Nucleus accumbens (tissue), 56 donors: ENCODE results near the gene EGR4.
"Not testable (repeated sequence)": the region's sequence is repeated elsewhere in the genome, so short reads cannot be mapped to it uniquely, and the experiment has no call there.

ENCODE experiments used
- DNase-seq, 56 donors: peaks; one replicate each; lab custom pipeline; 2025; lab: John Stamatoyannopoulos, UW

The EGR4 gene

DNA sequence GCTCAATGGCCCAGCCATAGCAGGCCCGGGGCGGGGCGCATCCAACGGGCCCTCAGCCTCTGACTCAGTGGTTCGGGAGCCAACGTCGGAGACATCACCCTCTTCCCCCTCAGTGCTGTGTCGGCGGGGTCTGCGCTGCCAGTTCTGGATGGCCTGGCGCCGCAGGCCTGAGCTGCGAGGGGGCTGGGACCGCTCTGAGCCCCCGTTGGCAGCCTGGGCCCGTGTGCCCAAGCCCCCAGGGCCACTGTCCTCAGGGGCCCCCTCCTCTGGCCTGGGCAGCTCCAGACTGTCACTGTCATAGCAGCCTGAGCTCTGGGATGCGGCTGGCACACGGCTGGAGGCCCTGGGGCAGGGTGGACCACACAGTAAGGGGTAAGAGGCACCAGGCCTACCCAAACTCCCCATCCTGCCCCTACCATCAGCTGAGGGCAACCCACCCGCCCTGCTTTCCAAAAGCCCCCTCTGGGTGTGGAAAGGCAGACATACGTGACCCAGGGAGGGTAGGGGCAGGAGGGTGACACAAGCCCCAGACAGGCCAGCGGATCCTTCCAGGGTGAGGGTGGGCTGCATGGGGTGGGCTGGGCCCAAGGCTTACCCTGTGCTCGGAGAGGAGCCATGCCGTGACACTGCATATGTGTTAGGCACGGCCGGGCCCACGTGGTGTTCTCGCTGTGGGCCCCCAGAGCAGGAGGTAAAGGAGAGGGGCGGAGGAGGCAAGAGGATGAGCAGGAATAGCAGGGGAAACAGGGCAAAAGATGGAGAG, 27.9 kb downstream of the EGR4 start:
- DNase-seq = no peak

DNA sequence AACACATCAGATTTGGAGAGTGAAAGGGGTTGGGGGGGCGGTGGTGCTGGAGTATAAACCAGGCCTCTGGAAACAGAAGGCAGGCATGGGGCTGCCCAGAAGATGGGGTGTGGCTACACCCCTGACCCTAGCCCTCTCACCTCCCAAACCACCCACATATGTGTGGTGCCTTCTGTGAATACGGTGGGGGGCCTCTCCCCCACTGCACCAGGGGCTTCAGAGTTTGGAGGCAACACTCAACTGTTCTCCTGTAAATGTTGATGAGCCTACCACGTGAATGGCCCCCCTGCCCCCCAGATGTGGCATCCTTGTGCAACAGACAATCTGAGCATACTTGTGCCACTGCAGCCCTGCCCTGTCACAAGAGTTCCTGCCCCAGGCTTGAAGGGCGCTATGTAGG, 28.6 kb downstream of the EGR4 start:
- no peak for DNase-seq

DNA sequence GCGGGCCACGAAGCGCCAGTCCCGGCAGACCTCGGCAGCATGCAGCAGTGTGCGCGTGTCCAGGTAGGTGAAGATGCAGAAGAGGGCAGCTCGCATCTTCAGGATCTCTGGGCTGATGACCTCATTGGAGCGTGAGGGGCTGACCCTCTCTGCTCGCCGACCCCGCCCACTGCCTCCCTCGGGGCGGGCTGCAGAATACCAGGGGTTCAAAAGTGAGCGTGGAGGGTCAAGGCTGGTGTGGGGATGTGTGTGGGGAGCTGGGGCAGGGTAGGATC, 29.1 kb downstream of the EGR4 start:
- DNase-seq = no peak

DNA sequence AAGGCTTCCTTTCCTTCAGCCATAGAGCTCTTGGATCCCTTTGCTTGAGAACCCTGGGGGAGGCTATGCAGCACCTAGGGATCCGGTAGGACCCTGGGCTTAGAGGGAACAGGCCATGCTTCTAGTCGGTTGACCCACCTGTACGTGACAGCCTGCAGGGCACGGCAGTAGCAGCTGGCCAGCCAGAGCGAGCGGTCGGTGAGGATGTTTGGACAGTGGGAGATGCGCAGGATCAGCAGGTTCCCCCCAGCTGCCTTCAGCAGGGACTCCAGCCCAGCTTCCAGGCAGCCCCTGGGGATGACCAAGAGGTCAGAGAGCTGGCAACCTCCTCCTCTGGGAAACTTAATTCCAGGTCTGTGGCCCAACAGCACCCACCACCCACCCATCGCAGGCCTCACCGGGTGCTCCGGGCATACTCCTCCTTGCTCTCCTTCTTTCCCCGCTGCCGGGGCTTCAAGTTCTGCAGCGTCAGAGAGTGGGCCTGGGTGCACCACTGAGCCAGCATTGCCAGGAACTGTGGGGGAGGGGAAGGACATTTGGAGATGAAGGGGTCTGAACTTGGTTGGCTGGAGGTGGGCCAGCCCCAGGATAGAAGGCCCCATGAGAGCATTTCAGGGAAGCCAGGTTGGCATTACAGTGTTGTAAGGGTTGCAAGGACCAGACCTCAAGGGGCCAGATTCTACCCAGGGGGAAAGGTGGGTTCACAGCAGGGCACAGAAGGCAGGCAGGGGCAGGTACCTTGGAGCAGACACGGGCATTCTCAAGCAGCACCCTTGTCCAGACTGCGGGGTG, 29.6 kb downstream of the EGR4 start:
- DNase-seq = no peak

DNA sequence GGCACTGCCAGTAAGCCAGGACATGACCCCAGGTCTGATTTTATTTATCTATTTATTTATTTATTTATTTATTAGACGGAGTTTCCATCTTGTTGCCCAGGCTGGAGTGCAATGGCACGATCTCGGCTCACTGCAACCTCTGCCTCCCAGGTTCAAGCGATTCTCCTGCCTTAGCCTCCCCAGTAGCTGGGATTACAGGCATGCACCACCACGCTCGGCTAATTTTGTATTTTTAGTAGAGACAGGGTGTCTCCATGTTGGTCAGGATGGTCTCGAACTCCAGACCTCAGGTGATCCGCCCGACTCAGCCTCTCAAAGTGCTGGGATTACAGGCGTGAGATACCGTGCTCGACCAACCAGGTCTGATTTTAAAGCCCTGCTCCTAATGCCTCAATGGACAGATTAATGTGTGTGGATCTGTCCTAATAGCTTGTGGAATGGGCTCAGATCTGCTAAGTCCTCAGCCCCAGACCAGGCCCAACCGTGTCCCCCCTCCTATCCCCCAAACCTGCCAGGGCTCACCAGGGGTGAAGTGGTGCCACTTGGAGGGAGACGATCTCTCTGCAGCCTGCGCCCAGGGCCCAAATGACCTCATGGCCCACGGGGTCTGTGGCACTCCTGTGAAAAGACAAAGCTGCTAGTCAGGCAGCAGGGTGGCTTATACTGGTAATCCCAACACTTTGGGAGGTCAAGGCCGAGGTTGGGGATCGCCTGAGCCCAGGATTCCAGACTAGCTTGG, 30.5 kb downstream of the EGR4 start:
- not testable (repeated sequence) for DNase-seq

DNA sequence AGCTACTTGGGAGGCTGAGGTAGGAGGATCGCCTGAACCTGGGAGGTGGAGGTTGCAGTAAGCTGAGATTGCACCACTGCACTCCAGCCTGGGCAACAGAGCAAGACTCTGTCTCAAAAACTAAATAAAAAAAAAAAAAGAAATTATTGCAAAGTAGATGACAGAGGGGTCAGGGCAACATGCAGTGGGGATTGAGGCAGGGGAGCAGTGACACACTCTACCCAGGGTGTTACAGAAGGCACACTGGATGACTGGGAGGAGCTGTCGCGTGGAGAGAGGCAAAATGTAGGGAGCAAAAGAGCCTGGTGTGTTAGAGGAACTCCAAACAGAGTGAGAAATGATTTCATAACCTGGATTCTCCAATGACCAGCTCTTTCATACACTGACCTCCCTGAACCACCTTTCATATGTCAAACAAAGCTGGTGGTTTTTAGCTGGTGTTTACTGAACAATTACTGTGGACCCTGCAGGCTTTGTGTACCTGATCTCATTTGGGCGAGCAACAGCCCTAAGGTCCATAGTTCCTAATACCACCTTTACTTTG, 31.2 kb downstream of the EGR4 start:
- no peak for DNase-seq

DNA sequence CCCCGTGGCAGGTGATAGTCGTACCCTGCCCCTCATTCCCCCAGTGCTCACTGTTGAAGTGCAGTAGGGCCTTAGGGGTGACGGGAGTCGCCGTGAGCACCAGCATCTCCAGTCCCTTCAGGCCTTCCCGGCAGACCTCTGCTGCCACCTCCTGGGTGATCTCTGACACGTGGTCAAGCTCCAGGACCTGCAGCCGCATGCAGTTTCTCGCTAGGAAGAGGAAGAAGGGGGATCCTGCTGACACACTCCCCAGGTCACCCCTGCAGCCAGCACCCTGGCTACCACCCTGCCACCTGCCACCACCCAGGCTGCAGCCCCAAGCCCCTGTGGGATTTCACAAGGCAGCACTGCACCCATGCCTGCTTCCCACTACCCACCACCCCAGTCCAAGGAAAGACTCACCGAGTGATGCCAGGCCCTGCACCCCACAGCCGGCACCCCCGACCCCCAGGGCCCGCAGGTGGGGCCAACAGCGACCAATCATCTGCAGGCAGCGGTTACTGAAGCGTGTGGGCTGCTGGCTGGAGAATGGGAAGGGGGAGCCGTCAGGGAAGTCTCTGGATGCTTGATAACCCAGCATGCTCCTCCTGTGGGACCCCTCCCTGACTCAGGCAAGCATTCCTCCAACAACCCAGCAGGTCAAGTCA, 32.9 kb downstream of the EGR4 start:
- peak in 16 of 56 donors; percentile 8 to 57 (median 22) for DNase-seq

DNA sequence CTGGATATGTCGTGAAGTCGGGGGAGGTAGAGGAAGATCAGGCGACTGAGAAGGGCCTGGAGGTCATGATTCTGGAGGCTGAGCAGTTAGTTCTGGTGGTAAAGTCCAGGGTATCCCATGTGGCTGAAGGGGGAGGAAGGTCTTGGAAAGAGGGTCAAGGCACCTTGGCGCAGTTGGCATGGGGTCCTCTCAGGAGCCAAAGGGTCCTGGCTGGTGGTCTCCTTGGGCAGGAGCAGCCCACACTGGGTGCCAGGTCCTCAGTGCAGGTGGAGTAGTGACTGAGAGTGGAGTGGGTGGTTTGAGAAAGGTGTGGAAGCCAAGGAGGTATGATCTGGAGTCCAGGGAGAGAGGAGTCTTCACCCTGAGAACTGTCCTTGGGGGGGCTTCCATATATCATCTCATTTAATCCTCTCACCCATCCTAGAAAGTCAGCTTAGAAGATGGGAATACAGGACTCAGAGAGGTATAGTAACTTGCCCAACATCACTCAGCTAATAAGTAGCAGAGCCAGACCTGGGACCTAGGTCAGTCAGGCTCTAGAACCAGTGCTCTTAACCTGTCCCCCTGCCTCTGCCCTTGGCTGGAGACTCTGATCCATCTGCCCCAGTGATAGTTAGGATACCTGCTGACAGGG, 33.5 kb downstream of the EGR4 start:
- DNase-seq = no peak

DNA sequence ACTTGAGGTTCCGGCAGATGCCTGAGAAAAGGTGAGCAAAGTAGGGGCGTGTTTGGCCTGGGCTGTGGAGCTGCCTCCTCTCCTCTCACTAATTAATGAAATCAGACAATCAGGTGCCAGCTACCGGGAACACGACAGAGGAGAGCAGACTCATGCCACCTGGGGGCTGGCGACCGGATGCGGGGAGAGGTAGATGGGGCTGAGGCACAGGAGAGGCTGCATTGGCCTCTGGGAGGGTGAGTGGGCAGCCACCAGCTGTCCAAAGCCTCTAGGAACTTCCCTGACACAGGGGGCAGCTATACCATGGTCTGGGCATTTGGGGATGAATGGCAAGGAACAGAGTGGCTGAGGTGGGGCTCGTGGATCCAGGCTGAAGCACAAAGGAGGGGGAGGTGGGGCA, 34.1 kb downstream of the EGR4 start:
- no peak for DNase-seq

DNA sequence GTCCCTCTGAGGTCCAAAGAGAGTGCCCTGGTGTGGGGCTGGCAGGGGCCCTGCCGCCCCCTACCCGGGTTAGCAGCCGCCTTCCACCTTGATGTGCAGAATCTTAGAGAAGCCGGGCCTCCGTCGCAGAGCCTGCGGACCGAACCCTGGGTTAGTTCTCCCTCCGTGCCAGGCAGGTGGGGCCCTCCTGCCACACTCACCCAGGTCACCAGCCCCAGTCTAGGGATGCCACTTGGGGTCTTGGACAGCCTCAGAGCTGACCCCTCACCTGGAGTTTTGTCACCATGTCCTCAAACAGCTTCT, 34.5 kb downstream of the EGR4 start:
- no peak for DNase-seq

DNA sequence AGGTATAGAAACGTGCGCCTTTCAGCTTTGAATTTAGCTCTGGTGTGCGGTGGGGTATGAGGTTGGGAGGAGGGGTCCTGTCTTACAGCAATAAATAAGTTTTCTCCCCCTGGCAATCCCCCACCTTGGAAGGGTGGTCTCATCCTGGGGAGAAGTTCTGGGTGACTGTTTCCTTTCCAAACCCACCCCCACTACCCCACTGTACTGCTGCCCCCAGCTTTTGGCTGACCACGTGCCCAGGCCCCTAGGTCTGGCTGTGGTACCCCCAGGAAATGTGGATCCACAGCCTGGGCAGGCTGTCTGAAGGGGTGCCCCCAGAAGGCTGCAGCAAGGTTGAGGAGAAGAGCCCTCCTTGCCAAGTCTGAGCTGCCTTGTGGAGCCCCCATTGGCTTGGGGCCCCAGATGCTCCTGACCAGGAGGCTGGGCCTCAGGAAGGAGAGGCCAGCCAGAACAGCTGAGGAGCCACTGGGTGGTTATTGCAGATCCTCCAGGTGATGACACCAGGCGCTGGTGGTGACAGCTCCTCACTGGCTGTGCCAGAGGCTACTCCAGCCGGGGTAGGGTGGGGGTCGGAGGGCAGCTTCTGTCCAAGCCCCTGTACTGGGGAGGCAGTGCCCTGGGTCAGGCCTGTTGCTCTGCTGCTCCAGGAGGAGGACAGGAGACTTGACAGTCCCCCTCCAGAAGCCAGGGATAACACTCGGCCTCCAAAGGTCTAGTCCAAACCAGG, 35.0 kb downstream of the EGR4 start:
- DNase-seq = no peak

DNA sequence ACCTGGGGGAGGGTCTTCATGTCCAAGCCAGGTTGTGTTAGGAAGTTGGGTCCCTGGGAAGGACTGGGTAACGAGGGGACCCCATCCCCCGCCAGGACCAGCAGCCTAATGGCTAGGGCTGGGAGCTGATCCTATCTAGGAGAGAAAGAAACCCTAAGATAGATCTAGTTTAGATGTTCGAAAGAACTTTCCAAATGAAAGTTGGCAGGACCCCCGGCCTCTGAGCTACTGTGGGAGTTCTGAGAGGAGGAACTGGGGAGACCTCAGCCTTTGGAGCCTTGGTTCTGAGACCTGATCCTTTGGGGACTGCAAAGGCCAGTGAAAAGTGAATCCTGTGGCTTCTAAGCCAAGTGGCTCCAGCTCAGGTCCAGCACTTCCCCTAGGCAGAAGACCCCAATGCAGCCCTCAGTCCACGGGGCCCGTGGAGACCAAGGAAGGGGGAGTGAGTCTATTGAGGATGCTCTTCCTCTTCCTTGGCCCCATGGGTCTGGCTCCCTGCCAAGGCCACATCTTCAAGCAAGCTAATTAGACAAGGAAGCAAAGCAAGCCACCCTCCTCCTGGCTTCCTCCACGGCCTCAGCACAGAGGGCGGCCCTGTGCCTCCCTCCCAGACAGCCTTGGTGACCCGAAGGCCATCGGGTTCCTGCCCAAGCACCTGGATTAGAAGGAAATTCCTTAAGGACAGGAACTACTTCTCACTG, 35.8 kb downstream of the EGR4 start:
- no peak for DNase-seq

DNA sequence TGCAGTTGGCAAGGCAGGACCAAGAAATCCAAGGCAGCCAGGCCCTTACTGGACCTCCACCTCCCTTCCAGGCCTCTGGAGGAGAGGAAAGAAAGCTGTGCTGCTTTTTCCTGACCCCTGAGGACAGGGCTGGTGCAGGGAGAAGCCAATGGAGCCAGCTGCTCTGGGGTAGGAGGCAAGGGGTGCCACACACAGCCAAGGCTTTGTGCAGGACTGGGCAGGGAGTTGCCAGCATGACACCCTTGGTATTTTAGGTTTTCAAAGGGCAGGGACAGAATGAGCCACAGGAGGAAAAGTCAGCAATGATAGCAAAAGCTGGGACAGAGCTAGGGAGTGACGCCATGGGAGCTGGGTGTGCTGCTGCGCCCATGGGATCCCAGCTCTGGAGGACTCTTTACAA, 36.3 kb downstream of the EGR4 start:
- no peak for DNase-seq

DNA sequence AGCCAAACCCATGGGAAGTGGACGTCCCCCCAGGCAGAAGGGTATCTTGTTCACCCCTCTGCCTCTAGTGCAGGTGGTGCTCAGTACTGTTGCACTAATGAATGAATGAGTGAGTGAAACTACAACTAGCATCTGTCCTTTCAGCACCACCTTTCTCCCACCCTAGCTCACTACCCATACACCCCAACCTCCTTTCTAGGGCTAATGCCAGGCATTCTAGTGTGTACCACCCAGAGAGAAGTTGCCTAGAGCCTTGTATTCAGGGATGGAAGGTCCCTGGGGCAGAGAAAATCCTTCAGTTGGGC, 36.8 kb downstream of the EGR4 start:
- DNase-seq = no peak

DNA sequence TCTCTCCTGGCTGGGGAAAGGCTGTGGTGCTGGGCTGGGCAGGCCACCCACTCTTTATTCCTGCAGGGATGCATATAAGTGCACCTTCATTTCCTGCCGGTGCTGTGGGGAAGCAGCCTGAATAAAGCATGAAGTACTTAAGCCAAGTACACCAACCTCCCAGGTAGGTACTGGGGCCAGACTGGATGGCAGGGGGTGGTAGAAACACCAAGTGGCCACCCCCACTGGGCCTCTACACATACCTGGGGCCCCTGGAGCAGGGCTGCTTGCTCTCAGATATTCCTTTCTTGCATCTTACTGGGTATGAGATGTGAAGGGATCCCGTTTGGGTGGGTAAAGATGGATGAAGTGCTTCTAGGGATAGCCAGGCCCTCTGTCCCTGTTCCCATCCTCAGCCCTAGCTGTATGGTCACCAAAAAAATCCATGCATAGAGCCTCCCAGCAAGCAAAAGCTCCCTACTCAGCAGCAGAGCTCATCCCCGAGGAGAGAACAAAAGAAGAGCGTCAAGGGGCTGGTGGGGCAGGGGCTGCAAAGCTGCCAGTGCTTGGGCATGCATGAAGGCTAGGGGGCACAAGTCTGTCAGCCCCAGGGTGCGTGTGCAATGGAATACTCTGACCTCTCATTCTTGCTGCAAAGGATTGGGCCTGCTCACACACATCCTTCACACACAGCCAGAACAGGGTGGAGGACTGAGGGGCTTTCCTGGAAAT, 37.3 kb downstream of the EGR4 start:
- no peak for DNase-seq

DNA sequence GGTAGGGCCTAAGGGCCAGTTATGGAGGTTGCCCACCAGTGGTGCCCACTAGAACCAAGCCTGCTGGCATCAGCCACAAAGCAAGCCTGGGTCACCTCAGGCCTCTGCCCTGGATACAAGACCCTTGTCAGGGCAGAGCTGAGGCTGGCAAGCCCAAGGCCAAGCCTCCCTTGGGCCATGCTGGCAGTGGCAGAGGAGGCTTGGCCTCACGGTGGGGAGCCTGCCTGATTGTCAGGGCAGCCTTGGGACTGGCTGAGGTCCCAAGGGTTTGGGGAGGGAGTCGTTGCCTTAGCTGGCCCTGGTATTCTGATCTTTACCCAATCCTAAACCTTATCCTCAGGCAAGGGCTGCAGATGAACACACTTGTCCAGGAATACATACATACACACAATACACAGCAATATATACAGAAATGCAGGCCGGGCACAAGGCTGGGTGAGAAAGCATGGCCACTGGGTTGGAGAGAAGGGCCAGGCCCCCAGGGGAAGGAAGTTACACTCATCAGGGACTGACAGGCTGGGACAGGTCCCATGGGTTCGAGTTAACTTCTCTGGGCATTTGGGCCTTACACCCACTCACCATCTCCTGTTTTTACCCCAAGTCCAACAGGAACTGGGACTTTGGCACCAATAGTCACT, 38.2 kb downstream of the EGR4 start:
- DNase-seq = no peak

DNA sequence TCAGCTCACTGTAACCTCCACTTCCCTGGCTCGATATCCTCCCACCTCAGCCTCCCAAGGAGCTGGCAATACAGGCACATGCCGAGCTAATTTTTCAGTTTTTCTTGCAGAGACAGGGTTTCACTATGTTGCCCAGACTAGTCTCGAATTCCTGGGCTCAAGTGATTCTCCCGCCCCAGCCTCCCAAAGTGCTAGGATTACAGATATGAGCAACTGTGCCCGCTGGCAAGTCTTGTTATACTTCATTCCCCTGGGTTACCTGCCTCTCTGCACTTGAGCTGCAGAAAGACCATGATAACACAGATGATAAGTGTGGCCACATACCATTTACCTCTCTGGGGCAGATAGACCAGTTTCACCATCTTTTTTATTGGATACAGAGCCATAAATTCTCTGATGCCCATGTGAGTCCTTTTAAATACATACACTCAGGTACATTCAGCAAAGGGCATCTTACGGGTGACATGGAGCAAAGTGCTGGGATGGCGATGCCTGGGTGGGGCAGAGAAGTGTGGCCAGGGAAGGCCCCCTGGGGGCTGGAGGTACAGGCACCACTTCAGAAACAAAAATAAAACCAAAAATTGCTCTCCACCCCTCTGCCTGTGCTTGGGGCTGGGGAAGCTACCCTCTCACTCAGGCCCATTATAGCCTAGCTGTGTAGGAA, 38.9 kb downstream of the EGR4 start:
- no peak for DNase-seq

DNA sequence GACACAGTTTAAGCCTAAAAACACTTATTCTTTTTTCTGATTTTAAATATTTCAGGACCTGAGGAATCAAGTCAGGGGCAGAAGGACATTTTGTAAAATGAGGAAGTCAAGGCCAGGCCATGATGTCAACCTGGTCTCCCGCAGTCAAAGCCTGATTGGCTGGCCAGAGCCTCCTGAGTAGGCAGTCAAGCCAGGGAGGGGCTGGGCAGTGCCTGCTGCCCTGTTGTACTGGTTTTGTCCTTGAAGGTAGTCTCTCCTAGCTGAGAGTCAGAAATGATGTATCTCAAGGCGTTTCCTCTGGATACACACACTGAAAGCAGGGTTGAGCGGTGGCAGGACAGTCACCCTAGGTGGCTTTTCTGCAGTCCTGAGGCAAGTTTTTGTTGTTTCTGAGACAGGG, 39.4 kb downstream of the EGR4 start:
- no peak for DNase-seq
